Fibroblast of villous mesenchyme (primary cell): ENCODE measurements around the gene SLC27A1. TPM values are rescaled to one million over a fixed set of nuclear protein-coding genes. Genes with fewer than 3 reads are reported as not detected.

Experiments used
- DNase-seq: peaks from one replicate; pipeline ENCODE4 v3.0.0-alpha.2; 2010; ENCODE audit warnings: low read depth
- H3K4me3 ChIP-seq: 2 replicates; pipeline ENCODE4 v1.5.1; 2011; ENCODE audit warnings: low read depth, mild to moderate bottlenecking, low read length
- total RNA-seq: library from RNA; depleted of rRNA; stranded (reverse); fragments of >200 nt; gene quantifications from 2 replicates; pipeline ENCODE4 v1.2.3, GENCODE V29; 2012
- TF ChIP-seq, protein P1 (sequence below): IDR thresholded peaks from 2 replicates; pipeline ENCODE4 v1.5.1; 2012; ENCODE audit warnings: low read depth, mild to moderate bottlenecking, low read length; ENCODE audit not compliant: insufficient read depth

Gene SLC27A1
- total RNA-seq, 1 donor: 10.8 TPM

- H3K4me3 ChIP-seq: peak overlapping the region; percentile 62
- TF ChIP-seq, protein P1, sequence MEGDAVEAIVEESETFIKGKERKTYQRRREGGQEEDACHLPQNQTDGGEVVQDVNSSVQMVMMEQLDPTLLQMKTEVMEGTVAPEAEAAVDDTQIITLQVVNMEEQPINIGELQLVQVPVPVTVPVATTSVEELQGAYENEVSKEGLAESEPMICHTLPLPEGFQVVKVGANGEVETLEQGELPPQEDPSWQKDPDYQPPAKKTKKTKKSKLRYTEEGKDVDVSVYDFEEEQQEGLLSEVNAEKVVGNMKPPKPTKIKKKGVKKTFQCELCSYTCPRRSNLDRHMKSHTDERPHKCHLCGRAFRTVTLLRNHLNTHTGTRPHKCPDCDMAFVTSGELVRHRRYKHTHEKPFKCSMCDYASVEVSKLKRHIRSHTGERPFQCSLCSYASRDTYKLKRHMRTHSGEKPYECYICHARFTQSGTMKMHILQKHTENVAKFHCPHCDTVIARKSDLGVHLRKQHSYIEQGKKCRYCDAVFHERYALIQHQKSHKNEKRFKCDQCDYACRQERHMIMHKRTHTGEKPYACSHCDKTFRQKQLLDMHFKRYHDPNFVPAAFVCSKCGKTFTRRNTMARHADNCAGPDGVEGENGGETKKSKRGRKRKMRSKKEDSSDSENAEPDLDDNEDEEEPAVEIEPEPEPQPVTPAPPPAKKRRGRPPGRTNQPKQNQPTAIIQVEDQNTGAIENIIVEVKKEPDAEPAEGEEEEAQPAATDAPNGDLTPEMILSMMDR: no peak
- DNase-seq: no peak
Measured at GRCh38 chr19:17538684-17539237, 68.4 kb downstream of the SLC27A1 start.

GRCh38 chr19:17539238-17540117, 69.2 kb downstream of the SLC27A1 start:
- TF ChIP-seq, protein P1: peak; percentile 54
- peak; percentile 97 for DNase-seq
- peak overlapping the region; percentile 62 for H3K4me3 ChIP-seq

DNA sequence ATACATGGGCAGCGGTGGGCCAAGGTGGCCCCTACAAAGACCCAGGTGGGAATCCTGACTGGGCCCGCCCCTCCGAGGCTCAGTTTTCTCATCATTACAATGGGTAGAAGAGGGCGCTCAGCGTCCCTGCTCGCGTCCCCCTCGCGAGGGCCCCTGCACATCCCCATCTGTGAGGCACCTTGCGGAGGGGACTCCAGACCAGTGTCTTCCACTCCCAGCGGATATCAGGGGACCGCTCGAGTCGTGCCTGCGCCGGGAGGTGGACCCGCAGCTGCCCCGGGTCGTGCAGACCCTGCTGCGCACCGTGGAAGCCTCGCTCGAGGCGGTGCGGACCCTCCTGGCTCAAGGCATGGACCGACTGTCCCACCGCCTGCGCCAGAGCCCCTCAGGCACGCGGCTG, 69.8 kb downstream of the SLC27A1 start:
- no peak for DNase-seq
- TF ChIP-seq, protein P1: no peak
- no peak overlapping the region for H3K4me3 ChIP-seq

- H3K4me3 ChIP-seq: no peak overlapping the region
- TF ChIP-seq, protein P1: no peak
- DNase-seq: no peak
Measured at GRCh38 chr19:17541184-17541759, 70.9 kb downstream of the SLC27A1 start.

DNA sequence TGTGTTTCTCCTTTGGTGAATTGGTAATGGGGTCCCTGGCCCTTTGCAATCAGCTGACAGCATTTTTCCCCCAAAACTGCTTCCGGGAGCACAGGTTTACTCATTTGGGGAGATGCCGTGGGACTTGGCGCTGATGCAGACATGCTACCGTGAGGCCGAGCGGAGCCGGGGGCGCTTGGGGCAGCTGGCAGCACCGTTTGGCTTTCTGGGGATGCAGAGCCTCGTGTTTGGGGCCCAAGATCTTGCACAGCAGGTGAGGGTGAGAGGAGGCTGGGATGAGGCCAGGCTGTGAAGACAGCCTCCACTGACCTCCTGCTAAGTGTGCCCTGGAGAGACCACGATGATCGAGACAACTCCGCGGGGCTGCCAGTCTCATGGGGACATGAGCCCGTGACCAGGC, 71.7 kb downstream of the SLC27A1 start:
- no peak overlapping the region for H3K4me3 ChIP-seq
- TF ChIP-seq, protein P1: no peak
- no peak for DNase-seq

GRCh38 chr19:17542793-17543582, 72.7 kb downstream of the SLC27A1 start:
- DNase-seq: no peak
- TF ChIP-seq, protein P1: no peak

More at GRCh38 chr19:17542793-17543582, 72.7 kb downstream of the SLC27A1 start:
- no peak overlapping the region for H3K4me3 ChIP-seq
